A549 (cell line): ENCODE data around the gene SDC4. TPM values are rescaled to one million over a fixed set of nuclear protein-coding genes. Genes with fewer than 3 reads are reported as not detected.

Experiments used
- ATAC-seq, 2 experiments: fragments of 200-7000 bp in 1 of 2; fragments of >200 bp in 1 of 2; cut with Nextera tagmentation in 1 of 2; cut with Tn5 transposase in 1 of 2; 3 replicates each; pipeline versions ENCODE4 v1.8.0 to v1.9.1; 2018 to 2020; ENCODE audit warnings: mild to moderate bottlenecking in 1 of 2, moderate library complexity in 1 of 2
- CTCF ChIA-PET: fragments of 300-600 bp; sonication (Branson Sonifier 250); formaldehyde crosslinking; extraction: SDS; loops from one replicate; lab custom pipeline; 2021; ENCODE audit warnings: antibody characterized with exemption, inconsistent platforms; lab: Yijun Ruan, JAX
- POLR2A ChIA-PET: fragments of 350-600 bp; formaldehyde crosslinking; extraction: SDS; loops from one replicate; lab custom pipeline; 2021; ENCODE audit warnings: antibody characterized with exemption, inconsistent platforms; lab: Yijun Ruan, JAX
- DNase-seq, 2 experiments: peaks; one replicate each; pipeline versions ENCODE4 v3.0.0 to v3.0.0-alpha.2; 2011 to 2016; ENCODE audit warnings: low read depth in 1 of 2, low spot score in 1 of 2
- FAIRE-seq: peaks from 2 replicates; lab custom pipeline; 2011; peaks lifted over from hg19 to GRCh38; lab: Jason Lieb, UNC
- H3K27ac ChIP-seq, 2 experiments: fragments of >200 bp; sonication (Bioruptor Twin); formaldehyde crosslinking; 3 replicates each; pipeline ENCODE4 v1.5.1; 2016 to 2017
- H3K4me1 ChIP-seq: fragments of >200 bp; sonication (Bioruptor Twin); formaldehyde crosslinking; 3 replicates; pipeline ENCODE4 v1.6.1; 2016
- H3K4me2 ChIP-seq: fragments of >200 bp; sonication (Bioruptor Twin); formaldehyde crosslinking; 3 replicates; pipeline ENCODE4 v1.6.1; 2016
- H3K4me3 ChIP-seq: fragments of >200 bp; sonication (Bioruptor Twin); formaldehyde crosslinking; 3 replicates; pipeline ENCODE4 v1.5.1; 2016
- H3K9me3 ChIP-seq: fragments of >200 bp; sonication (Bioruptor Twin); formaldehyde crosslinking; 3 replicates; pipeline ENCODE4 v1.6.1; 2016
- CBX2 ChIP-seq: fragments of 200-600 bp; sonication (generic); IDR thresholded peaks from 2 replicates; pipeline ENCODE4 v1.6.1; 2016; ENCODE audit warnings: low read depth, mild to moderate bottlenecking, borderline replicate concordance
- CEBPB ChIP-seq, 2 experiments: fragments of >200 bp in 1 of 2; sonication (Bioruptor Twin) in 1 of 2; formaldehyde crosslinking in 1 of 2; IDR thresholded peaks; 2 replicates each; pipeline ENCODE4 v1.6.1; 2012 to 2016
- CHD4 ChIP-seq: fragments of 200-600 bp; sonication (generic); IDR thresholded peaks from 2 replicates; pipeline ENCODE4 v1.6.1; 2016; ENCODE audit warnings: antibody characterized with exemption, mild to moderate bottlenecking, borderline replicate concordance
- E2F6 ChIP-seq: IDR thresholded peaks from 2 replicates; pipeline ENCODE4 v1.6.1; 2012; ENCODE audit warnings: low read depth, borderline replicate concordance
- EP300 ChIP-seq, 2 experiments: fragments of >200 bp; sonication (Bioruptor Twin); formaldehyde crosslinking; IDR thresholded peaks; 2 replicates in 1 of 2; 3 replicates in 1 of 2; pipeline ENCODE4 v1.6.1; 2016 to 2017
- FOSB ChIP-seq: fragments of 250-450 bp; sonication (Bioruptor Pico); IDR thresholded peaks from 2 replicates; pipeline ENCODE4 v1.5.0; 2020; ENCODE audit warnings: mild to moderate bottlenecking, moderate library complexity
- FOSL2 ChIP-seq, 2 experiments: fragments of 450-650 bp in 1 of 2; fragments of >200 bp in 1 of 2; sonication (Bioruptor Twin) in 1 of 2; formaldehyde crosslinking; IDR thresholded peaks; 2 replicates each; pipeline versions ENCODE4 v1.5.0 to v1.6.1; 2016 to 2020; ENCODE audit warnings: mild to moderate bottlenecking in 1 of 2, moderate library complexity in 1 of 2
- GATA3 ChIP-seq: IDR thresholded peaks from 2 replicates; pipeline ENCODE4 v1.6.1; 2012; ENCODE audit warnings: borderline replicate concordance
- HEYL ChIP-seq: fragments of 250-450 bp; sonication (Bioruptor Pico); IDR thresholded peaks from 2 replicates; pipeline ENCODE4 v1.8.0; 2021; ENCODE audit warnings: mild to moderate bottlenecking, moderate library complexity
- HOXB13 ChIP-seq: fragments of 250-450 bp; sonication (Bioruptor Pico); IDR thresholded peaks from 2 replicates; pipeline ENCODE4 v1.5.0; 2020; ENCODE audit warnings: low read depth, mild to moderate bottlenecking, moderate library complexity
- JUN ChIP-seq, 2 experiments: fragments of >200 bp; sonication (Bioruptor Twin); formaldehyde crosslinking; IDR thresholded peaks; 2 replicates in 1 of 2; 3 replicates in 1 of 2; pipeline ENCODE4 v1.6.1; 2016 to 2017
- KDM1A ChIP-seq: fragments of 200-600 bp; sonication (generic); IDR thresholded peaks from 2 replicates; pipeline ENCODE4 v1.6.1; 2016; ENCODE audit warnings: low read depth, mild to moderate bottlenecking
- MAZ ChIP-seq: fragments of 150-350 bp; IDR thresholded peaks from 2 replicates; pipeline ENCODE4 v1.6.1; 2014; ENCODE audit warnings: antibody characterized with exemption, low read depth, low read length, borderline replicate concordance
- MYC ChIP-seq: IDR thresholded peaks from 2 replicates; pipeline ENCODE4 v1.6.1; 2012; ENCODE audit warnings: mild to moderate bottlenecking, inconsistent platforms, low read length, improper control_type of control experiment, borderline replicate concordance
- NPAS2 ChIP-seq: fragments of 250-450 bp; sonication (Bioruptor Pico); IDR thresholded peaks from 2 replicates; pipeline ENCODE4 v1.8.0; 2022; ENCODE audit warnings: mild to moderate bottlenecking, moderate library complexity, borderline replicate concordance
- PBX3 ChIP-seq: IDR thresholded peaks from 2 replicates; pipeline ENCODE4 v1.6.1; 2012
- RAD21 ChIP-seq, 2 experiments: fragments of >200 bp in 1 of 2; sonication (Bioruptor Twin) in 1 of 2; formaldehyde crosslinking in 1 of 2; IDR thresholded peaks in 1 of 2; conservative IDR thresholded peaks in 1 of 2; 2 replicates in 1 of 2; 3 replicates in 1 of 2; pipeline ENCODE4 v1.6.1; 2012 to 2018; ENCODE audit warnings: inconsistent platforms in 1 of 2
- RARB ChIP-seq: fragments of 250-450 bp; sonication (Bioruptor Pico); IDR thresholded peaks from 2 replicates; pipeline ENCODE4 v1.8.0; 2021; ENCODE audit warnings: mild to moderate bottlenecking, moderate library complexity
- RCOR1 ChIP-seq: fragments of 150-350 bp; IDR thresholded peaks from 2 replicates; pipeline ENCODE4 v1.6.1; 2014; ENCODE audit warnings: antibody characterized with exemption, low read length, low read depth
- RNF2 ChIP-seq: fragments of 200-600 bp; sonication (generic); IDR thresholded peaks from 2 replicates; pipeline ENCODE4 v1.6.1; 2016; ENCODE audit warnings: low read depth, mild to moderate bottlenecking, antibody characterized with exemption, moderate library complexity, borderline replicate concordance
- SMC3 ChIP-seq: fragments of >200 bp; sonication (Bioruptor Twin); formaldehyde crosslinking; IDR thresholded peaks from 3 replicates; pipeline ENCODE4 v1.6.1; 2018; ENCODE audit warnings: inconsistent platforms
- TFCP2L1 ChIP-seq: fragments of 250-450 bp; sonication (Bioruptor Pico); IDR thresholded peaks from 2 replicates; pipeline ENCODE4 v1.5.0; 2021; ENCODE audit warnings: mild to moderate bottlenecking
- ZC3H11A ChIP-seq: fragments of 450-650 bp; IDR thresholded peaks from 2 replicates; pipeline ENCODE4 v1.6.1; 2014; ENCODE audit warnings: antibody characterized with exemption, mild to moderate bottlenecking
- ZFP36 ChIP-seq: fragments of 450-650 bp; IDR thresholded peaks from 2 replicates; pipeline ENCODE4 v1.6.1; 2014; ENCODE audit warnings: borderline replicate concordance; ENCODE audit not compliant: partially characterized antibody
- ZNF302 ChIP-seq: fragments of 250-450 bp; sonication (Bioruptor Pico); IDR thresholded peaks from 2 replicates; pipeline ENCODE4 v1.9.0; 2021; ENCODE audit warnings: inconsistent platforms, mild to moderate bottlenecking, moderate library complexity
- WGBS: methylation state at CpG from one replicate; pipeline ENCODE4 v1.1.6; 2017; ENCODE audit errors: missing lambda C conversion rate; 5-methylcytosine and 5-hydroxymethylcytosine counted together
- polyA plus RNA-seq, 4 experiments: library from polyadenylated mRNA; depleted of rRNA in 3 of 4; stranded (reverse); fragments of >200 nt; fragmentation: RNase III in 1 of 4; extraction: RNeasy Plus Mini Kit Qiagen cat#74134 plus additional on column Dnase treatment in 1 of 4; gene quantifications; 2 replicates in 3 of 4; 3 replicates in 1 of 4; pipeline ENCODE4 v1.2.3, GENCODE V29; 2011 to 2017
- TF ChIP-seq, protein P1 (sequence below): fragments of 150-350 bp; IDR thresholded peaks from 2 replicates; pipeline ENCODE4 v1.6.1; 2014; ENCODE audit warnings: low read depth, mild to moderate bottlenecking, low read length

The SDC4 gene
- polyA plus RNA-seq, 2 of the 4 experiments (the other 2 are of a cell fraction): 27.4 to 35.6 TPM

DNA sequence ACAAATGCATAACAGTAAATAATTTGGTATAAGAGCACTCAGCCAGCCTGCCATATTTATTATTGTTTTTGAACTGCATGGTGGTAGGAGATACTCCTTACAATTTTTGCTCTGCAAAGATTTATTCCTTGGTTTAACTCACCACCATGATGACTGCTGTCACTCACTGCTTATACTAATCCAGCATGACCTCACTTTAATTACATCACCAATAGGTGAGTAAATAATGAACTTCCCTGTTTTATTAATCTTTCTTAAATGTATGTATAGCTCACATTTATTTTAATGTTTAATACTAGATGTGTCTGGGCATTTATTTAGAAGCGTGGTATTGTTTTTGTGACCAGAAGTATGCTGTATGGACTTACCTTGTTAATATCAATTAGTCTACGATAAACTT lies 42.7 kb upstream of the SDC4 start:
- TF ChIP-seq RAD21 (conservative IDR thresholded peaks at IDR 0.05 in 1 of 2, IDR thresholded peaks at IDR 0.05 in 1 of 2): no peak
- WGBS: 68% methylated on average over 2 of the region's 2 CpGs
- no peaks in the 10 kb centered on the region for H3K9me3 ChIP-seq
- H3K27ac ChIP-seq: no peak overlapping the region
- no peak for DNase-seq
- no peak for FAIRE-seq
- no peak overlapping the region for H3K4me2 ChIP-seq
- ChIA-PET CTCF (interaction anchor here (3.1 to 4.4 kb wide), 3 partner anchors 16 to 46 kb away, joined by 13 to 32 read pairs (median 25); partner anchors contain the start of gene SYS1), POLR2A (no interaction called here)
- ATAC-seq: no peak
- H3K4me1 ChIP-seq: no peaks in the 10 kb centered on the region
- H3K4me3 ChIP-seq: no peak overlapping the region

DNA sequence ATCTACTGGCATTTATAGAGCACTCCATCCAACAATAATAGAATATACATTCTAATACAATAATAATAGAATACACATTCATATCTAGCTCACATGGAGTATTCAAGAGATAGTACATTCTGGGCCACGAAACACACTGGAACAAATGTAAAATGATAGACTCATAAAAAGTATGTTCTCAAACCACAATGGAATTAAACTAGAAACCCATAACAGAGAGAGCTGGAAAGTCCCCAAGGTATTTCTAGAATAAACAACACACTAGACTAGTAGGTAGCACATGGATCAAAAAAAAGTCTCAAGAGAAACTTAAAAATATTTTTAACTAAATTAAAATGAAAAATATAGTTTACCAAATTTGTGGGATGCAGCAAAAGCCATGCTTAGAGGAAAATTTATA lies 39.0 kb upstream of the SDC4 start:
- FAIRE-seq (no peak), ATAC-seq (no peak), DNase-seq (no peak)
- H3K4me1 ChIP-seq: peaks cover 3% of the 10 kb centered on the region; the same call in 1 of the 3 replicates
- H3K9me3 ChIP-seq: no peaks in the 10 kb centered on the region
- CTCF ChIA-PET: interaction anchor here (0.5 to 4.1 kb wide), 11 partner anchors 13 to 600 kb away, joined by 3 to 20 read pairs (median 4); no protein-coding TSS in a partner anchor
- no peak overlapping the region for H3K4me3 ChIP-seq
- no peak overlapping the region for H3K4me2 ChIP-seq
- H3K27ac ChIP-seq: no peak overlapping the region
- POLR2A ChIA-PET: no interaction called here
- 33% methylated on average over 1 of the region's 1 CpG for WGBS
- TF ChIP-seq CBX2: no peak
- TF ChIP-seq GATA3: no peak
- TF ChIP-seq HEYL: no peak
- TF ChIP-seq MYC: no peak
- no peak for TF ChIP-seq HOXB13 (CRISPR knock-in tag)
- TF ChIP-seq SMC3: no peak
- no peak for TF ChIP-seq MAZ
- no peak for TF ChIP-seq RCOR1
- no peak for TF ChIP-seq CEBPB (IDR thresholded peaks at IDR 0.05)
- TF ChIP-seq, protein P1, sequence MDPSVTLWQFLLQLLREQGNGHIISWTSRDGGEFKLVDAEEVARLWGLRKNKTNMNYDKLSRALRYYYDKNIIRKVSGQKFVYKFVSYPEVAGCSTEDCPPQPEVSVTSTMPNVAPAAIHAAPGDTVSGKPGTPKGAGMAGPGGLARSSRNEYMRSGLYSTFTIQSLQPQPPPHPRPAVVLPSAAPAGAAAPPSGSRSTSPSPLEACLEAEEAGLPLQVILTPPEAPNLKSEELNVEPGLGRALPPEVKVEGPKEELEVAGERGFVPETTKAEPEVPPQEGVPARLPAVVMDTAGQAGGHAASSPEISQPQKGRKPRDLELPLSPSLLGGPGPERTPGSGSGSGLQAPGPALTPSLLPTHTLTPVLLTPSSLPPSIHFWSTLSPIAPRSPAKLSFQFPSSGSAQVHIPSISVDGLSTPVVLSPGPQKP: no peak
- no peak for TF ChIP-seq KDM1A

DNA sequence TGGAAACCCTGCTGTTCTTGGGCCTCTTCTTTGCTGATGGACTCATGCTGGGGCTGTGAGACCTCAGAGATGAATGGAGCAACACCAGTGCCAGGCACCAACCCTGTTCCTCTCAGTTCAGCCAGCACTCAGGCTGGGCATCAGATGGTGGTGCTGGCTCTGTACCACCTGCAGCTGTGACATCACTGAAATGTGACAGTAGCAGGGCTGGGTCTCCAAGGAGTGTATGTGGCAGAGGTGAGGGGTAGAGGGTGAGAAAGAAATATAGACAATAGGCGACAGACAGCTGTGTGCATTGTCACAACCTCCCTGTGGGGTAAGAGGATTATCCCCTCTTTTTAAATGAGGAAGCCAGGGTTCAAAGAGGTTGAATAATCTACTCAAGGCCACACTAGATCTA lies 30.0 kb upstream of the SDC4 start, which contains the start of gene TP53TG5:
TP53TG5 (minus strand) TSS at position 135 of the 400 bp plus-strand sequence; CDS start at position 46, 89 bp downstream.
- H3K9me3 ChIP-seq: no peaks in the 10 kb centered on the region
- no peak within 1 kb of the TSS for H3K27ac ChIP-seq
- ChIA-PET CTCF (interaction anchor here (1.2 to 1.7 kb wide), 5 partner anchors 9 to 367 kb away, joined by 3 to 10 read pairs (median 4); no protein-coding TSS in a partner anchor), POLR2A (no interaction called here)
- WGBS: 76% methylated on average over 1 of the region's 1 CpG
- H3K4me2 ChIP-seq: no peak within 1 kb of the TSS
- FAIRE-seq (no peak), ATAC-seq (no peak), DNase-seq (no peak)
- TF ChIP-seq RAD21 (conservative IDR thresholded peaks at IDR 0.05 in 1 of 2, IDR thresholded peaks at IDR 0.05 in 1 of 2) (no peak), ZNF302 (no peak), RCOR1 (no peak), FOSL2 (IDR thresholded peaks at IDR 0.05) (no peak), FOSL2 (CRISPR knock-in tag; IDR thresholded peaks at IDR 0.05) (no peak), NPAS2 (CRISPR knock-in tag) (no peak), JUN (IDR thresholded peaks at IDR 0.05) (no peak), CHD4 (no peak), KDM1A (no peak), ZFP36 (no peak), FOSB (CRISPR knock-in tag) (no peak), TFCP2L1 (no peak), PBX3 (no peak), EP300 (IDR thresholded peaks at IDR 0.05) (no peak), HOXB13 (CRISPR knock-in tag) (no peak), HEYL (no peak), E2F6 (no peak), ZC3H11A (no peak), RARB (CRISPR knock-in tag) (no peak), RNF2 (no peak)
- TF ChIP-seq, protein P1: no peak
- no peak within 1 kb of the TSS for H3K4me3 ChIP-seq
- H3K4me1 ChIP-seq: peaks cover under 1% of the 10 kb centered on the region; the same call in 1 of the 3 replicates
